MCF 10A (cell line): ENCODE results near the gene LIN28A. TPM values are rescaled to one million over a fixed set of nuclear protein-coding genes. Genes with fewer than 3 reads are reported as not detected.
"Not testable (repeated sequence)": the region's sequence is repeated elsewhere in the genome, so short reads cannot be mapped to it uniquely, and the experiment has no call there.

ENCODE experiments used
- BruUV-seq: library from RNA; stranded (reverse); fragments of 400-500 nt; replicated peaks from 2 replicates; lab custom pipeline; 2021; lab: Mats Ljungman, UMichigan
- CTCF ChIA-PET: fragments of 300-600 bp; sonication (Branson Sonifier 250); formaldehyde crosslinking; extraction: SDS; loops from one replicate; lab custom pipeline; 2021; ENCODE audit warnings: antibody characterized with exemption, inconsistent platforms; lab: Yijun Ruan, JAX
- POLR2A ChIA-PET: fragments of 300-600, 350-650 bp; sonication (Branson Sonifier 250); formaldehyde crosslinking; extraction: SDS; loops from one replicate; lab custom pipeline; 2020; ENCODE audit warnings: antibody characterized with exemption, inconsistent platforms; lab: Yijun Ruan, JAX
- DNase-seq: peaks from one replicate; pipeline ENCODE4 v3.0.0-alpha.2; 2018; ENCODE audit not compliant: unreplicated experiment
- H3K27ac Mint-ChIP-seq: one replicate; pipeline ENCODE4 v1.8.0; 2022; ENCODE audit warnings: mild to moderate bottlenecking, low read depth, mixed read lengths; ENCODE audit not compliant: unreplicated experiment
- H3K27me3 Mint-ChIP-seq: one replicate; pipeline ENCODE4 v1.8.0; 2022; ENCODE audit warnings: mixed read lengths; ENCODE audit not compliant: insufficient read depth, unreplicated experiment
- H3K36me3 Mint-ChIP-seq: one replicate; pipeline ENCODE4 v1.8.0; 2022; ENCODE audit warnings: mild to moderate bottlenecking, moderate library complexity, mixed read lengths; ENCODE audit not compliant: insufficient read depth, unreplicated experiment
- H3K4me1 Mint-ChIP-seq: one replicate; pipeline ENCODE4 v1.8.0; 2022; ENCODE audit warnings: mixed read lengths; ENCODE audit not compliant: insufficient read depth, unreplicated experiment
- H3K4me3 Mint-ChIP-seq: one replicate; pipeline ENCODE4 v1.8.0; 2022; ENCODE audit warnings: mild to moderate bottlenecking, moderate library complexity, mixed read lengths; ENCODE audit not compliant: unreplicated experiment
- H3K9me3 Mint-ChIP-seq: one replicate; pipeline ENCODE4 v1.8.0; 2022; ENCODE audit warnings: mixed read lengths; ENCODE audit not compliant: unreplicated experiment
- CTCF ChIP-seq: fragments of 200-600 bp; IDR thresholded peaks from one replicate; pipeline ENCODE4 v1.8.0; 2022; ENCODE audit warnings: antibody characterized with exemption, mild to moderate bottlenecking; ENCODE audit not compliant: unreplicated experiment
- intact Hi-C: fragments of 100-400 bp; cut with micrococcal nuclease; formaldehyde crosslinking; loops from 2 replicates; pipeline ENCODE4 v1.14.1; 2022
- total RNA-seq: library from RNA; stranded (reverse); gene quantifications from 2 replicates; pipeline ENCODE4 v1.2.3, GENCODE V29; 2022

Gene LIN28A
- total RNA-seq, 1 experiment from 2014 or later, result not detected

- intact Hi-C loops, result no loop called here
- no peak for TF ChIP-seq CTCF
- Mint-ChIP-seq H3K9me3 (no peaks in the 10 kb centered on the region), H3K36me3 (peaks cover 6% of the 10 kb centered on the region), H3K4me3 (no peak overlapping the region), H3K27ac (no peak overlapping the region), H3K4me1 (peaks cover 18% of the 10 kb centered on the region), H3K27me3 (no peaks in the 10 kb centered on the region)
- CTCF ChIA-PET, result interaction anchor here (1.3 to 2.5 kb wide), 2 partner anchors 9 to 43 kb away, joined by 11 to 14 read pairs; no protein-coding TSS in a partner anchor
- DNase-seq, result no peak
- BruUV-seq, result no TSS peak
- POLR2A ChIA-PET, result interaction anchor here (0.6 to 1.1 kb wide), 5 partner anchors 21 to 953 kb away, joined by 3 to 4 read pairs (median 3); partner anchors contain the start of gene SH3BGRL3
These were observed 37.3 kb upstream of the LIN28A start for GRCh38 chr1:26373281-26373680.

- H3K4me1 Mint-ChIP-seq, result peaks cover 23% of the 10 kb centered on the region
- peaks cover 6% of the 10 kb centered on the region for H3K36me3 Mint-ChIP-seq
- H3K27me3 Mint-ChIP-seq, result no peaks in the 10 kb centered on the region
- BruUV-seq, result no TSS peak
- H3K4me3 Mint-ChIP-seq, result no peak overlapping the region
- no peak for TF ChIP-seq CTCF
- H3K9me3 Mint-ChIP-seq, result no peaks in the 10 kb centered on the region
- H3K27ac Mint-ChIP-seq, result no peak overlapping the region
- CTCF ChIA-PET, result interaction anchor here (1.3 to 2.5 kb wide), 2 partner anchors 9 to 43 kb away, joined by 11 to 14 read pairs; no protein-coding TSS in a partner anchor
- intact Hi-C loops, result no loop called here
- POLR2A ChIA-PET, result interaction anchor here (0.6 to 1.1 kb wide), 4 partner anchors 22 to 952 kb away, joined by 3 to 4 read pairs (median 3); partner anchors contain the start of gene SH3BGRL3
- no peak for DNase-seq
These were observed 36.8 kb upstream of the LIN28A start for GRCh38 chr1:26373789-26374188.

- ChIA-PET POLR2A (interaction anchor here (0.9 kb wide), 1 partner anchor 95 kb away, joined by 3 read pairs; the partner anchor contains the start of gene SH3BGRL3), CTCF (interaction anchor here (1.1 to 2.5 kb wide), 3 partner anchors 10 to 42 kb away, joined by 3 to 14 read pairs (median 11); no protein-coding TSS in a partner anchor)
- H3K27me3 Mint-ChIP-seq, H3K36me3 Mint-ChIP-seq, H3K4me3 Mint-ChIP-seq, H3K27ac Mint-ChIP-seq, intact Hi-C loops, DNase-seq, BruUV-seq, H3K9me3 Mint-ChIP-seq: not testable (repeated sequence)
- H3K4me1 Mint-ChIP-seq, result peaks cover 25% of the 10 kb centered on the region
These were observed 36.3 kb upstream of the LIN28A start for GRCh38 chr1:26374361-26374760.

- ChIA-PET POLR2A (no interaction called here), CTCF (interaction anchor here (0.5 to 2.5 kb wide), 3 partner anchors 11 to 16 kb away, joined by 3 to 14 read pairs (median 4); no protein-coding TSS in a partner anchor)
These were observed 35.5 kb upstream of the LIN28A start for GRCh38 chr1:26375081-26375480.

More at GRCh38 chr1:26375081-26375480, 35.5 kb upstream of the LIN28A start:
- no TSS peak for BruUV-seq
- peaks cover 6% of the 10 kb centered on the region for H3K36me3 Mint-ChIP-seq
- no peak overlapping the region for H3K4me3 Mint-ChIP-seq
- no peak for TF ChIP-seq CTCF
- H3K27me3 Mint-ChIP-seq, result no peaks in the 10 kb centered on the region
- H3K9me3 Mint-ChIP-seq, result no peaks in the 10 kb centered on the region
- intact Hi-C loops, result no loop called here
- peaks cover 25% of the 10 kb centered on the region for H3K4me1 Mint-ChIP-seq
- H3K27ac Mint-ChIP-seq, result no peak overlapping the region
- no peak for DNase-seq
